CD4-positive, alpha-beta T cell (primary cell): ENCODE data around the gene ZNF423. TPM values are rescaled to one million over a fixed set of nuclear protein-coding genes. Genes with fewer than 3 reads are reported as not detected.

ENCODE experiments used
- ATAC-seq: fragments of 200-7000 bp; cut with Tn5 transposase; one replicate; pipeline ENCODE4 v1.10.0; 2022; ENCODE audit warnings: mild to moderate bottlenecking; ENCODE audit not compliant: poor library complexity
- CTCF ChIA-PET: fragments of 350-600 bp; sonication (Branson Sonifier 250); formaldehyde crosslinking; loops from one replicate; lab custom pipeline; 2021; ENCODE audit warnings: antibody characterized with exemption, inconsistent platforms; lab: Charles Lee
- POLR2A ChIA-PET: fragments of 350-600 bp; sonication (Branson Sonifier 250); formaldehyde crosslinking; loops from one replicate; lab custom pipeline; 2021; ENCODE audit warnings: antibody characterized with exemption, inconsistent platforms; lab: Charles Lee
- DNase-seq, 14 experiments: peaks; one replicate each; pipeline ENCODE4 v3.0.0-alpha.2; 2013 to 2020; ENCODE audit warnings: mixed read lengths in 2 of 14
- H3K27ac ChIP-seq, 2 donors: one replicate each; pipeline versions ENCODE4 v1.5.1 to v1.7.0; 2013; ENCODE audit warnings: low read length in 2 of 2, low read depth in 1 of 2, mild to moderate bottlenecking in 1 of 2
- H3K27me3 ChIP-seq, 2 experiments: 1 replicate in 1 of 2; 2 replicates in 1 of 2; pipeline versions ENCODE4 v1.6.1 to v1.7.0; 2013; ENCODE audit warnings: low read length in 2 of 2, control low read depth in 1 of 2, mild to moderate bottlenecking in 1 of 2, moderate library complexity in 1 of 2; ENCODE audit not compliant: insufficient read depth in 2 of 2, control insufficient read depth in 1 of 2
- H3K36me3 ChIP-seq: one replicate; pipeline ENCODE4 v1.6.1; 2013; ENCODE audit warnings: low read length, control low read depth; ENCODE audit not compliant: insufficient read depth
- H3K4me1 ChIP-seq: one replicate; pipeline ENCODE4 v1.6.1; 2013; ENCODE audit warnings: low read length, control low read depth; ENCODE audit not compliant: insufficient read depth
- H3K4me3 ChIP-seq: one replicate; pipeline ENCODE4 v1.5.1; 2013; ENCODE audit warnings: mild to moderate bottlenecking, low read length, moderate library complexity
- H3K9me3 ChIP-seq, 2 experiments: 1 replicate in 1 of 2; 2 replicates in 1 of 2; pipeline versions ENCODE4 v1.6.1 to v1.7.0; 2013; ENCODE audit warnings: low read length in 2 of 2, mild to moderate bottlenecking in 2 of 2, control low read depth in 1 of 2, moderate library complexity in 1 of 2; ENCODE audit not compliant: control insufficient read depth in 1 of 2, insufficient read depth in 1 of 2
- H3K27ac Mint-ChIP-seq: one replicate; pipeline ENCODE4 v1.8.0; 2020; ENCODE audit warnings: mixed read lengths
- H3K27me3 Mint-ChIP-seq: one replicate; pipeline ENCODE4 v1.8.0; 2021; ENCODE audit warnings: mixed read lengths
- H3K36me3 Mint-ChIP-seq: one replicate; pipeline ENCODE4 v1.8.0; 2021; ENCODE audit warnings: low read depth, mixed read lengths
- H3K4me1 Mint-ChIP-seq: one replicate; pipeline ENCODE4 v1.8.0; 2021; ENCODE audit warnings: low read depth, mixed read lengths
- H3K4me3 Mint-ChIP-seq: one replicate; pipeline ENCODE4 v1.8.0; 2020; ENCODE audit warnings: mild to moderate bottlenecking, mixed read lengths
- H3K9me3 Mint-ChIP-seq: one replicate; pipeline ENCODE4 v1.8.0; 2020; ENCODE audit warnings: mixed read lengths
- intact Hi-C, 2 experiments: fragments of 100-400 bp; cut with DNase I in 1 of 2; cut with micrococcal nuclease in 1 of 2; formaldehyde crosslinking; loops; one replicate each; pipeline versions ENCODE4 v1.15.1 to v1.9.0; 2023 to 2025; cut with DNase I, micrococcal nuclease
- total RNA-seq, 174 experiments: library from RNA in 2 of 174; stranded (reverse) in 2 of 174; gene quantifications; one replicate each; pipeline ENCODE4 v1.2.3 and lab custom pipeline; 2021 to 2026
- TF ChIP-seq, protein P1 (sequence below): fragments of 200-600 bp; IDR thresholded peaks from one replicate; pipeline ENCODE4 v1.8.0; 2022; ENCODE audit warnings: antibody characterized with exemption, mild to moderate bottlenecking

ZNF423 gene
- total RNA-seq, 2 experiments from 2014 or later: not detected

DNA sequence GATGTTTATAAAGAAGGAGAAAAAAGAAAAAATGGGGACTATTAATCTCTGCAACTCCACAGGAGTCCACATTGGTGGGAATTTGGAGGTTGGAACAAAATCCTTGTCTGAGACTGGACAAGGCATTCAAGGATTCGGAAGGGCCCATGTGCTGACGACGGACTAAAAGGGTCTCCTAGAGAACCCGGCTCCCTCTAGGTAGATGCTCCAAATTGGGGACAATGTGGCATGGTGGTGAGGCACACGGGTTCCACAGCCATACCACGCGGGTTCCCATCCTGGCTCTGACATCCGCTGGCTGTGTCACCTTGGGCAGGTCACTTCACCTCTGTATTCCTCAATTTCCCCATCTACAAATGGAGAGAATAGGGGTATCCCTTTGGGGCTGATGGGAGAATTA, 254.9 kb downstream of the ZNF423 start:
- no peak overlapping the region for H3K4me3 Mint-ChIP-seq
- H3K4me3 ChIP-seq: no peak overlapping the region
- ChIA-PET CTCF (no interaction called here), POLR2A (no interaction called here)
- H3K27ac ChIP-seq: no peak overlapping the region
- no peak overlapping the region for H3K27ac Mint-ChIP-seq
- H3K4me1 ChIP-seq: no peaks in the 10 kb centered on the region
- no peaks in the 10 kb centered on the region for H3K9me3 Mint-ChIP-seq
- H3K9me3 ChIP-seq: no peaks in the 10 kb centered on the region
- peaks cover 5% of the 10 kb centered on the region for H3K4me1 Mint-ChIP-seq
- no peaks in the 10 kb centered on the region for H3K36me3 ChIP-seq
- H3K36me3 Mint-ChIP-seq: no peaks in the 10 kb centered on the region
- DNase-seq (no peak), ATAC-seq (no peak)
- TF ChIP-seq, protein P1, sequence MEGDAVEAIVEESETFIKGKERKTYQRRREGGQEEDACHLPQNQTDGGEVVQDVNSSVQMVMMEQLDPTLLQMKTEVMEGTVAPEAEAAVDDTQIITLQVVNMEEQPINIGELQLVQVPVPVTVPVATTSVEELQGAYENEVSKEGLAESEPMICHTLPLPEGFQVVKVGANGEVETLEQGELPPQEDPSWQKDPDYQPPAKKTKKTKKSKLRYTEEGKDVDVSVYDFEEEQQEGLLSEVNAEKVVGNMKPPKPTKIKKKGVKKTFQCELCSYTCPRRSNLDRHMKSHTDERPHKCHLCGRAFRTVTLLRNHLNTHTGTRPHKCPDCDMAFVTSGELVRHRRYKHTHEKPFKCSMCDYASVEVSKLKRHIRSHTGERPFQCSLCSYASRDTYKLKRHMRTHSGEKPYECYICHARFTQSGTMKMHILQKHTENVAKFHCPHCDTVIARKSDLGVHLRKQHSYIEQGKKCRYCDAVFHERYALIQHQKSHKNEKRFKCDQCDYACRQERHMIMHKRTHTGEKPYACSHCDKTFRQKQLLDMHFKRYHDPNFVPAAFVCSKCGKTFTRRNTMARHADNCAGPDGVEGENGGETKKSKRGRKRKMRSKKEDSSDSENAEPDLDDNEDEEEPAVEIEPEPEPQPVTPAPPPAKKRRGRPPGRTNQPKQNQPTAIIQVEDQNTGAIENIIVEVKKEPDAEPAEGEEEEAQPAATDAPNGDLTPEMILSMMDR: no peak
- intact Hi-C loops: no loop called here
- H3K27me3 ChIP-seq: no peaks in the 10 kb centered on the region
- no peaks in the 10 kb centered on the region for H3K27me3 Mint-ChIP-seq

GRCh38 chr16:49600536-49600935, 255.4 kb downstream of the ZNF423 start:
- CTCF ChIA-PET: no interaction called here
- TF ChIP-seq, protein P1: no peak
- no peak for ATAC-seq

DNA sequence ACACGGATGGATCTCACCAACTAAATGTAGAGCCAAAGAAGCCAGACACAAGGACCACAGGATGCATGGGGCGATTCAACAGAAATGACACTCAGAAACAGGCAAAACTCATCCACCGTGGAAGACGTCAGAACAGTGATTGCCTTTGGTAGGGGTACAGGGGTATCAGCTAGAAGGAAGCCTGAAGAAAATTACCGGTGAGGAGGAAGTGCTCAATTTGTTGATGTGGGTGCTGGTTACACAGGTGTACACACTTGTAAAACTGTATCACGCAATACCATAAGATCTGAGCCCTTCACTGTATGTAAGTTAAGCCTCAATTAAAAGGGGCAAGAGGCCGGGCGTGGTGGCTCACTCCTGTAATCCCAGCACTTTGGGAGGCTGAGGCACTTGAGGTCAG, 256.2 kb downstream of the ZNF423 start:
- no peaks in the 10 kb centered on the region for H3K4me1 ChIP-seq
- H3K36me3 ChIP-seq: no peaks in the 10 kb centered on the region
- intact Hi-C loops: no loop called here
- Mint-ChIP-seq H3K27ac (no peak overlapping the region), H3K4me1 (peaks cover 8% of the 10 kb centered on the region), H3K27me3 (no peaks in the 10 kb centered on the region), H3K9me3 (no peaks in the 10 kb centered on the region), H3K36me3 (no peaks in the 10 kb centered on the region), H3K4me3 (no peak overlapping the region)
- ChIA-PET CTCF (no interaction called here), POLR2A (no interaction called here)
- H3K9me3 ChIP-seq: no peaks in the 10 kb centered on the region
- H3K27me3 ChIP-seq: no peaks in the 10 kb centered on the region
- ATAC-seq (no peak), DNase-seq (no peak)
- H3K4me3 ChIP-seq: no peak overlapping the region
- TF ChIP-seq, protein P1: no peak
- no peak overlapping the region for H3K27ac ChIP-seq

More at GRCh38 chr16:49600536-49600935, 255.4 kb downstream of the ZNF423 start:
- H3K4me1 ChIP-seq: no peaks in the 10 kb centered on the region
- H3K27ac ChIP-seq: no peak overlapping the region
- Mint-ChIP-seq H3K4me3 (no peak overlapping the region), H3K36me3 (no peaks in the 10 kb centered on the region), H3K27ac (no peak overlapping the region), H3K27me3 (no peaks in the 10 kb centered on the region), H3K9me3 (no peaks in the 10 kb centered on the region), H3K4me1 (peaks cover 8% of the 10 kb centered on the region)
- intact Hi-C loops: no loop called here
- no peak for DNase-seq
- no peaks in the 10 kb centered on the region for H3K27me3 ChIP-seq
- no peaks in the 10 kb centered on the region for H3K36me3 ChIP-seq
- no peak overlapping the region for H3K4me3 ChIP-seq
- H3K9me3 ChIP-seq: no peaks in the 10 kb centered on the region
- POLR2A ChIA-PET: no interaction called here
